Liver (tissue), 4 donors: ENCODE data around the gene CAST. TPM values are rescaled to one million over a fixed set of nuclear protein-coding genes. Genes with fewer than 3 reads are reported as not detected.

Experiments
- polyA plus RNA-seq, 2 donors: library from polyadenylated mRNA; stranded (reverse) in 1 of 2; unstranded in 1 of 2; fragments of 200-250 nt in 1 of 2; fragments of >200 nt in 1 of 2; fragmentation: Nextera tagmentation in 1 of 2; extraction: Ambion mirVana in 1 of 2; gene quantifications; one replicate each; pipeline versions ENCODE4 v1.2.1 to v1.2.3, GENCODE V29; 2013 to 2015
- total RNA-seq, 2 donors: library from RNA; depleted of rRNA; stranded (reverse); fragments of >200 nt; gene quantifications; one replicate each; pipeline ENCODE4 v1.2.3, GENCODE V29; 2014
- donor health status: healthy.
- donor health status: healthy.
- donor health status: healthy.

Gene CAST
- total and polyA plus RNA-seq, 4 donors: 43.3 to 126 (median 81.0) TPM

Other genes starting within 250 kb of the CAST start
- under 1 TPM; 0.08 to 0.09 TPM for gene PCSK1, start 229.1 kb upstream of the CAST start, total RNA-seq
- under 1 TPM; 0.01 to 0.08 TPM for gene PCSK1, start 229.1 kb upstream of the CAST start, polyA plus RNA-seq
- 10 to 100 TPM; 51.1 to 74.3 TPM for gene ERAP1, start 145.6 kb downstream of the CAST start, total RNA-seq
- 10 to 100 TPM; 19.2 to 20.6 TPM for gene ERAP1, start 145.6 kb downstream of the CAST start, polyA plus RNA-seq
- gene ERAP2, start 214.1 kb downstream of the CAST start, total RNA-seq: 10 to 100 TPM; 14.2 to 15.5 TPM
- 1 to 10 TPM; 1.8 to 7.2 TPM for gene ERAP2, start 214.1 kb downstream of the CAST start, polyA plus RNA-seq